Measurements from ENCODE around the gene VAV1. TPM values are rescaled to one million over a fixed set of nuclear protein-coding genes. Genes with fewer than 3 reads are reported as not detected.

Gene VAV1
- total and polyA plus RNA-seq, 9 of the 15 experiments (the other 6 are each of a cell fraction or from before 2014, with no cell fraction given) = 0.46 to 20.1 (median 11.1) TPM

GRCh38 chr19:6767357-6768235 is 4.9 kb upstream of the VAV1 start, which contains the start of gene SH2D3A (continued):
- TF ChIP-seq HINFP (tag; conservative IDR thresholded peaks at IDR 0.05; ENCODE audit: low read depth) (no peak), TRIM28 (IDR thresholded peaks at IDR 0.05) (no peak), MAZ (CRISPR knock-in tag; conservative IDR thresholded peaks at IDR 0.05 in 1 of 2, IDR thresholded peaks at IDR 0.05 in 1 of 2) (peak; percentile 40 to 78; a peak in 3 of 4 replicates), ZBTB8A (IDR thresholded peaks at IDR 0.05; ENCODE audit: partially characterized antibody) (no peak), TBP (optimal IDR thresholded peaks at IDR 0.05; ENCODE audit: low read depth, low read length) (peak; percentile 57), ZNF212 (CRISPR knock-in tag; IDR thresholded peaks at IDR 0.05) (no peak), ELK1 (CRISPR knock-in tag; IDR thresholded peaks at IDR 0.05) (no peak), CHD7 (IDR thresholded peaks at IDR 0.05; ENCODE audit: low read depth, low read length) (no peak), ZNF143 (CRISPR knock-in tag; IDR thresholded peaks at IDR 0.05) (no peak), MAFK (IDR thresholded peaks at IDR 0.05; ENCODE audit: low read length) (no peak), ZNF436 (CRISPR knock-in tag; IDR thresholded peaks at IDR 0.05) (peak; percentile 79), RB1 (IDR thresholded peaks at IDR 0.05; ENCODE audit: low read depth) (0 out of 2 replicates have a peak, but pooled peaks have one; percentile 32), SUPT5H (IDR thresholded peaks at IDR 0.05) (peak; percentile 76), ZFP30 (CRISPR knock-in tag; IDR thresholded peaks at IDR 0.05; ENCODE audit: borderline replicate concordance) (no peak)

All from K562 (cell line).